Activated CD8-positive, alpha-beta memory T cell treated with anti-CD3 and anti-CD28 coated beads, Interleukin-2, amount 50 U/mL, for 24 hours (primary cell): ENCODE data around the gene TOMM70.
A peak's percentile ranks its signal among the peaks of the same experiment; 100 is the strongest.
"Not testable (repeated sequence)": the region's sequence is repeated elsewhere in the genome, so short reads cannot be mapped to it uniquely, and the experiment has no call there.

Experiments used
- DNase-seq: peaks from one replicate; pipeline ENCODE4 v3.0.0-alpha.2; 2020; ENCODE audit errors: extremely low read depth

The TOMM70 gene

GRCh38 chr3:100364421-100364820 is 36.5 kb downstream of the TOMM70 start:
- DNase-seq, result no peak

DNA sequence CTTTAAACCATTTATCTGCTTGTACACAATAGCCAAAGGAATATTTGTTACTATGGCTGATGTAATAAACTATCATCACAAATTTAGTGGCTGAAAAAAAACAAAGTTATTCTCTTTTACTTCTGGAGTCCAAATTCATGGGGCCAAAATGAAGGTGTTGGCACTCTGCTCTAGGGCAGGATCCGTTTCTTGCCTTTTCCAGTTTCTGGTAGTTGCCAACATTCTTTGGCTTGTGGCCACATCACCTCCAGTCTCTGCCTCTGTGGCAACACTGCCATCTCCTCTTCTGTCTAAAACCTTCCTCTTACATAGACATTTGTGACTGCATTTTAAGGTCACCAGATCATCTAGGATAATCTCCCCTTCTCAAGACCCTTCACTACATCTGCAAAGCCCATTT is 39.0 kb downstream of the TOMM70 start:
- DNase-seq, result no peak

GRCh38 chr3:100360757-100361496 is 40.0 kb downstream of the TOMM70 start:
- DNase-seq, result no peak

DNA sequence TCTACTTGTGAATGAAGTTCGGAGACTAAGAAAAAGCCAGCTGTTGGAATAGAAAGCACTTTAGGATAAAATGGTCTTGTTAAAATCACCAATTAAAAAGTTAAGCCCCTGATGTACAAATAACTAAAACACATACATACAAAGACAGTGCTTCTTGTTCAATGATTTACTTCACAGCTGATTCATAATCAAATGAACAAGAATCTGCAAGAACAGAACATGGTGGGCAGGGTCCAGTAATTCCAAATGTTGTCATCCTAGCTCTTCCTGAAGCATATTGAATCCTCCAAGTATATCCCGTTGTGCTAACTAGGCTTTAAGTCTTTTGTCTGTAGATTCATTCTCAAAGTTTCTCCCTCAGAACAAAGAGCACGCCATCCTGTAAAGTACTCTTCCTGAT is 41.9 kb downstream of the TOMM70 start:
- DNase-seq, result no peak

- DNase-seq, result no peak
Measured at GRCh38 chr3:100358413-100358812, 42.5 kb downstream of the TOMM70 start.

- DNase-seq, result no peak
Measured at GRCh38 chr3:100354850-100355249, 46.0 kb downstream of the TOMM70 start.

- no peak for DNase-seq
Measured at GRCh38 chr3:100352296-100353231, 48.3 kb downstream of the TOMM70 start.

GRCh38 chr3:100351770-100352169 is 49.1 kb downstream of the TOMM70 start:
- not testable (repeated sequence) for DNase-seq

- DNase-seq, result no peak
Measured at GRCh38 chr3:100348727-100349126, 52.2 kb downstream of the TOMM70 start.

- DNase-seq, result no peak
Measured at GRCh38 chr3:100340527-100340926, 60.4 kb downstream of the TOMM70 start.

- DNase-seq, result no peak
Measured at GRCh38 chr3:100339786-100340185, 61.1 kb downstream of the TOMM70 start.

DNA sequence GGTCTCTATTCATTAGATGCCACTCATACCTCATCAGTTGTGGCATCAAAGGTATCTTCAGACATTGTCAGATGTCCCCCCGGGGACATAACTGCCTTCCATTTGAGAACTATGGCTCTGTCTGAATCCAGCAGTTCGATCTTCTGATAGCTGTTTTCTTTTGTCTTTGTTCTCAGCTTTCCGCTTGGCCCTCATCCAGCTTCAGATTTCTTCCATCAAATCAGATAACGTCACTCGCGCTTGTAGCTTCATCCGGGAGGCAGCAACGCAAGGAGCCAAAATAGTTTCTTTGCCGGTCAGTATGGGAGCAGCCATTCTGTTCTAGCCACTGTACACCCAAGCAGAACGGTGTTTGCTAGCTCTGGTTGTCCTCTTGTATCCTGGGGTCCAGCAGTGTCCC is 62.0 kb downstream of the TOMM70 start:
- no peak for DNase-seq

DNA sequence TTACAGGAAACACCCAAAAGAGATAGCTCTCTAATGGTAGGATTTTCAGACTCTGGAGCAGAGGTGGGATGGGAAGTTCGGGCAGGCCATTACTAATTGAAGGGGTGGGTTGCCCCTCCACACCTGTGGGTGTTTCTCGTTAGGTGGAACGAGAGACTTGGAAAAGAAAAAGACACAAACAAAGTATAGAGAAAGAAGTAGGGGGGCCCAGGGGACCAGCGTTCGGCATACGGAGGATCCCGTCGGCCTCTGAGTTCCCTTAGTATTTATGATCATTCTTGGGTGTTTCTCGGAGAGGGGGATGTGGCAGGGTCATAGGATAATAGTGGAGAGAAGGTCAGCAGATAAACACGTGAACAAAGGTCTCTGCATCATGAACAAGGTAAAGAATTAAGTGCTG is 64.7 kb downstream of the TOMM70 start:
- not testable (repeated sequence) for DNase-seq

- DNase-seq, result no peak
Measured at GRCh38 chr3:100335434-100335833, 65.5 kb downstream of the TOMM70 start.

GRCh38 chr3:100334488-100335351 is 66.2 kb downstream of the TOMM70 start, which contains the start of gene NIT2:
Gene NIT2, plus strand, starts transcription at chr3:100334757. Its CDS starts 35 bp downstream, at chr3:100334792.
- DNase-seq, result peak; percentile 47

DNA sequence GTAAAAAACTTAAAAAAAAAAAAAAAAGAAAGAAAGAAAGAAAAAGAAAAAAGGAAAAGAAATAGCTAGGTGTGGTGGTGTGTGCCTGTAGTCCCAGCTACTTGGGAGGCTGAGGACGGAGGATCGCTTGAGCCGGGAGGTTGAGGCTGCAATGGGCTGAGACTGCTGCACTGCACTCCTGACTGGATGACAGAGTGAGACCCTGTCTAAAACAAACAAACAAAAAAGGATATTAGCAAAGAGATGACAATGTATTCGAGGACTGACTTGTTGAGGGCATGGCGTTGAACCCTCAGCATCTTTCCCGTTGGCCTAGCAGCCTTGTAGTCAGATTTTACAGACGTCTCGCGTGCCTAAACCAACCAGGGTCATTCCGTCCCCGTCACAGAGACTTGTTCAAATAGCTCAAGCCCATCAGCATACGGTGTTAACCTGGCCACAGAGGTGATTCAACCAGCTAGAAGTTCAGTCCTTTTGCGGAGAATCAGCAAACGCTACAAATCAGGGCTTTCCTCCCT is 66.9 kb downstream of the TOMM70 start:
- DNase-seq, result no peak

GRCh38 chr3:100333051-100333450 is 67.8 kb downstream of the TOMM70 start:
- no peak for DNase-seq

- DNase-seq, result no peak
Measured at GRCh38 chr3:100331660-100332059, 69.2 kb downstream of the TOMM70 start.

DNA sequence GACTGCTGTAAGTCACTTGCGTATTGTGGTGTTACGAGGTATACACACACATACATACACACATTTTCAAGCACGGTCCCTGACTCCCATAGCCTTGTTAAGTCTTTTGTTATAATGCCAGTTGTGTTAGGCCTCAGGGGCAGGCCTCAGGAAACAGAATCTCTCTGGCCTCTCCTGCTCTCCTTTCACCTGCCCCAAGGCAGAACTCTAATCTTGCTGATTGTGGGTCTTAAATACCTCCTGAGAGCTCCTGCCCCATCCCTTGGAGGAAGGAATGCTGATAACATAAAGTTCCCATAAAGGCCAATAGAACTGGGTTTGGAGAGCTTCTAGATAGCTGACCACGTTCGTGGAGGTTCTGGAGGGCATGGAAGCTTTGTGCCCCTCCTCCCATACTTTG is 70.2 kb downstream of the TOMM70 start:
- DNase-seq, result no peak

DNA sequence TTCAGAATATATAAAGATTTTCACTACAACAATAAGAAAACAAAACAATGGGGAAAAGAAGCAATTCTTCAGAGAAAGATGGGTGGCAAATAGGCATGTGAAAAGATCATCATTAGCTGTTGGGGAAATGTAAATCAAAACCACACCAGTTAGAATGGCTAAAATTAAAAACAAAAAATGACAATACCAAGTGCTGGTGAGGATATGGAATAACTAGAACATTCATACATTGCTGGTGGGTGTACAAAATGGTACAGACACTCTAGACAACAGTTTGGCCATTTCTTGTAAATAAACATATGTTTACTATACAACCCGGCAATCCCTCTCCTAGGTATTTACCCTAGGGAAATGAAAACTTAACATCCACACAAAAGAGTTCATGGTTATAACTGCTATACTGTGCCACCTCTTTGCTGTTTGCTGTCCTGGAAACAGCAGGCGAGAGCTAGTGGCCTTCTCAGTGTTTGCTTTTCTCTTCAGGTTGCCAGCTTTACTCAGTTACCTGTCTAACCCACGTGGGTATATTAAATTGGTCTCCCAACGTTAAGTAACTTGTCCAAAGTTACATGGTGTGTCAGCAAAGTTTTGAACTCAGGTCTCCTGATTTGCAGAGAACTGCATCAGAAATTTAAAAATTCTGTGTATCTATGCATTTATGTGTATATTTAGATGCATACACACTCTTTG is 70.9 kb downstream of the TOMM70 start:
- no peak for DNase-seq

DNA sequence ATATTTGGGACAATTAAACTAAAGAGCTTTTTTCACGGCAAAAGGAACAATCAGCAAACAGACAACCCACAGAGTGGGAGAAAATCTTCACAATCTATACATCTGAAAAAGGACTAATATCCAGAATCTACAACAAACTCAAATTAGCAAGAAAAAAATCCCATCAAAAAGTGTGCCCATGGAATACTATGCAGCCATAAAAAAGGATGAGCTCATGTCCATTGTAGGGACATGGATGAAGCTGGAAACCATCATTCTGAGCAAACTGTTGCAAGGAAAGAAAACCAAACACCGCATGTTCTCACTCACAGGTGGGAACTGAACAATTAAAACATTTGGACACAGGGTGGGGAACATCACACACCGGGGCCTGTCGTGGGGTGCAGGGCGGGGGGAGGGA is 73.5 kb downstream of the TOMM70 start:
- not testable (repeated sequence) for DNase-seq
